NCI-H2029 treated with DMSO at 0.1 percent for 48 hours (cell line): Measurements from ENCODE around the gene DNAJC5.

Experiments used
- DNase-seq: peaks from one replicate; lab custom pipeline; 2025; lab: John Stamatoyannopoulos, UW

DNAJC5 gene

GRCh38 chr20:63941282-63942081, 46.6 kb downstream of the DNAJC5 start:
- DNase-seq: no peak

GRCh38 chr20:63942250-63942951, 47.5 kb downstream of the DNAJC5 start:
- DNase-seq: no peak

GRCh38 chr20:63942969-63943807, 48.3 kb downstream of the DNAJC5 start:
- no peak for DNase-seq

- no peak for DNase-seq
These were observed 48.8 kb downstream of the DNAJC5 start for GRCh38 chr20:63943808-63944077.

GRCh38 chr20:63944078-63944941, 49.4 kb downstream of the DNAJC5 start:
- no peak for DNase-seq

- no peak for DNase-seq
These were observed 50.2 kb downstream of the DNAJC5 start for GRCh38 chr20:63945031-63945658.

- no peak for DNase-seq
These were observed 51.3 kb downstream of the DNAJC5 start for GRCh38 chr20:63945921-63946920.

- no peak for DNase-seq
These were observed 52.2 kb downstream of the DNAJC5 start for GRCh38 chr20:63946986-63947637.

- DNase-seq: no peak
These were observed 52.9 kb downstream of the DNAJC5 start for GRCh38 chr20:63947638-63948456.

GRCh38 chr20:63950701-63951397, 55.9 kb downstream of the DNAJC5 start:
- no peak for DNase-seq

GRCh38 chr20:63951398-63952209, 56.7 kb downstream of the DNAJC5 start:
- DNase-seq: no peak

- no peak for DNase-seq
These were observed 57.2 kb downstream of the DNAJC5 start for GRCh38 chr20:63952210-63952535.

- no peak for DNase-seq
These were observed 57.8 kb downstream of the DNAJC5 start for GRCh38 chr20:63952769-63953168.

GRCh38 chr20:63953764-63954429, 59.0 kb downstream of the DNAJC5 start:
- no peak for DNase-seq

- DNase-seq: no peak
These were observed 60.4 kb downstream of the DNAJC5 start for GRCh38 chr20:63955281-63955826.
